DOHH2 (cell line): ENCODE data around the gene SMIM3.

Experiments
- H3F3A ChIP-seq: fragments of 200-600 bp; sonication (generic), shearing (Covaris generic); 2 replicates; pipeline ENCODE4 v1.6.0; 2016; ENCODE audit warnings: antibody characterized with exemption, mild to moderate bottlenecking; ENCODE audit not compliant: control insufficient read depth, insufficient read depth
- H3K27ac ChIP-seq: fragments of 200-600 bp; sonication (generic); 2 replicates; pipeline ENCODE4 v1.5.1; 2014; ENCODE audit warnings: low read depth, mild to moderate bottlenecking, low read length, moderate library complexity
- H3K27me3 ChIP-seq: fragments of 200-600 bp; sonication (generic); 2 replicates; pipeline ENCODE4 v1.6.1; 2014; ENCODE audit warnings: mild to moderate bottlenecking, low read length, mixed read lengths; ENCODE audit not compliant: control insufficient read depth
- H3K36me3 ChIP-seq: fragments of 200-600 bp; sonication (generic); 2 replicates; pipeline ENCODE4 v1.6.1; 2014; ENCODE audit warnings: mild to moderate bottlenecking, low read length, moderate library complexity, mixed read lengths; ENCODE audit not compliant: control insufficient read depth
- H3K4me1 ChIP-seq: fragments of 200-600 bp; sonication (generic); 2 replicates; pipeline ENCODE4 v1.6.1; 2014; ENCODE audit warnings: mild to moderate bottlenecking, low read length, mixed read lengths; ENCODE audit not compliant: control insufficient read depth
- H3K4me2 ChIP-seq: fragments of 200-600 bp; sonication (generic); 2 replicates; pipeline ENCODE4 v1.6.0; 2014; ENCODE audit warnings: mild to moderate bottlenecking, low read length, moderate library complexity
- H3K4me3 ChIP-seq: fragments of 200-600 bp; sonication (generic); 2 replicates; pipeline ENCODE4 v1.5.1; 2014; ENCODE audit warnings: mild to moderate bottlenecking, low read length, mixed read lengths
- H3K79me2 ChIP-seq: fragments of 200-600 bp; sonication (generic); 2 replicates; pipeline ENCODE4 v1.6.1; 2014; ENCODE audit warnings: mild to moderate bottlenecking, low read length, mixed read lengths; ENCODE audit not compliant: control insufficient read depth
- H3K9me2 ChIP-seq: fragments of 200-600 bp; sonication (generic); replicated peaks from 2 replicates; pipeline ENCODE4 v1.6.1; 2014; ENCODE audit warnings: mild to moderate bottlenecking, low read length, mixed read lengths; ENCODE audit not compliant: control insufficient read depth
- H3K9me3 ChIP-seq: fragments of 200-600 bp; sonication (generic); 2 replicates; pipeline ENCODE4 v1.6.1; 2014; ENCODE audit warnings: antibody characterized with exemption, low read length, mixed read lengths; ENCODE audit not compliant: control insufficient read depth, insufficient read depth
- H4K20me1 ChIP-seq: fragments of 200-600 bp; sonication (generic); 2 replicates; pipeline ENCODE4 v1.6.0; 2014; ENCODE audit warnings: low read depth, mild to moderate bottlenecking, antibody characterized with exemption, low read length, moderate library complexity; ENCODE audit not compliant: control insufficient read depth, insufficient read depth
- EZH2phosphoT487 ChIP-seq: fragments of 200-600 bp; sonication (generic); IDR thresholded peaks from 2 replicates; pipeline ENCODE4 v1.6.1; 2017; ENCODE audit warnings: borderline replicate concordance, mild to moderate bottlenecking, antibody characterized with exemption, low read length, moderate library complexity, mixed read lengths
- TF ChIP-seq, protein P1 (sequence below): fragments of 200-600 bp; sonication (generic); IDR thresholded peaks from one replicate; pipeline ENCODE4 v1.5.1; 2014; ENCODE audit warnings: antibody characterized with exemption, mild to moderate bottlenecking, low read depth, low read length; ENCODE audit not compliant: poor library complexity, severe bottlenecking

The SMIM3 gene

DNA sequence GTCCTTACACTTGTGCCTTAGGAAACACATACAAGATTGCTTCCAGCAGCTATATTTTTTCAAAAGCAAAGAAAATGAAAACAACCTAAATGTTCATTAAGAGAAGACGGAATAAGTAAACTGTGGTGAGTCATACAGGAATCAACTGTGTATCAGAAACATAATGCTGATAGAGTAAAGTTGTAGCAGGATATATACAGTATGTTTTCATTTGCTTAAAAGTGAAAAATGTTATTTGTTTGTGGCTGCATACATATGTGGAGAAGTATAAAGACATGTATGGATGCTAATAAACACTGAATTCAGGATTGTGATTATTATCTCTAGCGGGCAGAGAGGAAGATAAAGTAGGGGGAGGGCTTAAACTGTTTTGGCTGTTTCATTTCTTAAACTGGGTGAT lies 28.1 kb upstream of the SMIM3 start:
- H3K4me2 ChIP-seq: no peak overlapping the region
- H3K4me1 ChIP-seq: peaks cover 9% of the 10 kb centered on the region
- no peaks in the 10 kb centered on the region for H3K27me3 ChIP-seq
- peaks cover 38% of the 10 kb centered on the region for H3K79me2 ChIP-seq
- H3F3A ChIP-seq: no peaks in the 10 kb centered on the region
- no peaks in the 10 kb centered on the region for H4K20me1 ChIP-seq
- no peaks in the 10 kb centered on the region for H3K9me3 ChIP-seq
- H3K9me2 ChIP-seq: no peaks in the 10 kb centered on the region
- TF ChIP-seq EZH2phosphoT487: no peak
- TF ChIP-seq, protein P1, sequence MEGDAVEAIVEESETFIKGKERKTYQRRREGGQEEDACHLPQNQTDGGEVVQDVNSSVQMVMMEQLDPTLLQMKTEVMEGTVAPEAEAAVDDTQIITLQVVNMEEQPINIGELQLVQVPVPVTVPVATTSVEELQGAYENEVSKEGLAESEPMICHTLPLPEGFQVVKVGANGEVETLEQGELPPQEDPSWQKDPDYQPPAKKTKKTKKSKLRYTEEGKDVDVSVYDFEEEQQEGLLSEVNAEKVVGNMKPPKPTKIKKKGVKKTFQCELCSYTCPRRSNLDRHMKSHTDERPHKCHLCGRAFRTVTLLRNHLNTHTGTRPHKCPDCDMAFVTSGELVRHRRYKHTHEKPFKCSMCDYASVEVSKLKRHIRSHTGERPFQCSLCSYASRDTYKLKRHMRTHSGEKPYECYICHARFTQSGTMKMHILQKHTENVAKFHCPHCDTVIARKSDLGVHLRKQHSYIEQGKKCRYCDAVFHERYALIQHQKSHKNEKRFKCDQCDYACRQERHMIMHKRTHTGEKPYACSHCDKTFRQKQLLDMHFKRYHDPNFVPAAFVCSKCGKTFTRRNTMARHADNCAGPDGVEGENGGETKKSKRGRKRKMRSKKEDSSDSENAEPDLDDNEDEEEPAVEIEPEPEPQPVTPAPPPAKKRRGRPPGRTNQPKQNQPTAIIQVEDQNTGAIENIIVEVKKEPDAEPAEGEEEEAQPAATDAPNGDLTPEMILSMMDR: no peak
- H3K27ac ChIP-seq: no peak overlapping the region
- peaks cover 66% of the 10 kb centered on the region for H3K36me3 ChIP-seq
- H3K4me3 ChIP-seq: no peak overlapping the region

- H3K9me2 ChIP-seq: no peaks in the 10 kb centered on the region
- no peaks in the 10 kb centered on the region for H3K9me3 ChIP-seq
- H3K27ac ChIP-seq: no peak overlapping the region
- peaks cover 9% of the 10 kb centered on the region for H3K4me1 ChIP-seq
- no peaks in the 10 kb centered on the region for H4K20me1 ChIP-seq
- no peaks in the 10 kb centered on the region for H3F3A ChIP-seq
- TF ChIP-seq, protein P1: no peak
- no peak for TF ChIP-seq EZH2phosphoT487
- peaks cover 74% of the 10 kb centered on the region for H3K36me3 ChIP-seq
- no peak overlapping the region for H3K4me2 ChIP-seq
- peaks cover 43% of the 10 kb centered on the region for H3K79me2 ChIP-seq
- H3K4me3 ChIP-seq: no peak overlapping the region
- H3K27me3 ChIP-seq: no peaks in the 10 kb centered on the region
Observed at GRCh38 chr5:150751096-150751891, 27.3 kb upstream of the SMIM3 start.

- Histone ChIP-seq H3K4me3 (no peak overlapping the region), H3K4me2 (no peak overlapping the region), H3K4me1 (peaks cover 15% of the 10 kb centered on the region), H3F3A (no peaks in the 10 kb centered on the region), H4K20me1 (no peaks in the 10 kb centered on the region), H3K79me2 (peaks cover 63% of the 10 kb centered on the region), H3K27ac (no peak overlapping the region), H3K36me3 (peaks cover 87% of the 10 kb centered on the region), H3K9me2 (no peaks in the 10 kb centered on the region), H3K27me3 (no peaks in the 10 kb centered on the region), H3K9me3 (no peaks in the 10 kb centered on the region)
- no peak for TF ChIP-seq EZH2phosphoT487
- TF ChIP-seq, protein P1: no peak
Observed at GRCh38 chr5:150753463-150753862, 25.1 kb upstream of the SMIM3 start.
